Esophagus muscularis mucosa (tissue), 4 donors: ENCODE results near the gene FAT3. TPM values are rescaled to one million over a fixed set of nuclear protein-coding genes. Genes with fewer than 3 reads are reported as not detected.

Experiments used
- DNase-seq: peaks from one replicate; pipeline ENCODE4 v3.0.0-alpha.2; 2017; ENCODE audit errors: extremely low spot score
- H3K27ac ChIP-seq, 4 donors: fragments of 200-600 bp; sonication (generic); replicated peaks in 1 of 4; 1 replicate in 3 of 4; 2 replicates in 1 of 4; pipeline ENCODE4 v1.5.1; 2016 to 2019; ENCODE audit warnings: mild to moderate bottlenecking in 1 of 4
- H3K27me3 ChIP-seq, 4 donors: fragments of 200-600 bp; sonication (generic); one replicate each; pipeline versions ENCODE4 v1.5.1 to v1.6.0; 2016 to 2019
- H3K36me3 ChIP-seq, 4 donors: fragments of 200-600 bp; sonication (generic); one replicate each; pipeline ENCODE4 v1.5.1; 2016 to 2019
- H3K4me1 ChIP-seq, 4 donors: fragments of 200-600 bp; sonication (generic); one replicate each; pipeline ENCODE4 v1.5.1; 2016 to 2019
- H3K4me3 ChIP-seq, 4 donors: fragments of 200-600 bp; sonication (generic); 1 replicate in 2 of 4; 2 replicates in 2 of 4; pipeline ENCODE4 v1.5.1; 2016 to 2019; ENCODE audit warnings: mild to moderate bottlenecking in 4 of 4, moderate library complexity in 1 of 4
- H3K9me3 ChIP-seq, 4 donors: fragments of 200-600 bp; sonication (generic); 1 replicate in 3 of 4; 2 replicates in 1 of 4; pipeline ENCODE4 v1.5.1; 2016 to 2019
- CTCF ChIP-seq, 3 experiments: fragments of 200-600 bp in 2 of 3; fragments of 450-650 bp in 1 of 3; sonication (generic) in 2 of 3; IDR thresholded peaks; one replicate each; pipeline ENCODE4 v1.5.1; 2017 to 2019; ENCODE audit warnings: antibody characterized with exemption in 3 of 3, mild to moderate bottlenecking in 2 of 3, moderate library complexity in 1 of 3
- EP300 ChIP-seq: sonication (generic); formaldehyde crosslinking; IDR thresholded peaks from one replicate; pipeline ENCODE4 v1.6.1; 2017; ENCODE audit warnings: antibody characterized with exemption
- POLR2A ChIP-seq: fragments of 450-650 bp; IDR thresholded peaks from one replicate; pipeline ENCODE4 v1.6.1; 2017; ENCODE audit warnings: antibody characterized with exemption, moderate library complexity, mild to moderate bottlenecking, low read depth
- POLR2AphosphoS5 ChIP-seq, 2 donors: sonication (generic); formaldehyde crosslinking; IDR thresholded peaks; one replicate each; pipeline ENCODE4 v1.6.1; 2017; ENCODE audit warnings: antibody characterized with exemption in 2 of 2
- WGBS: methylation state at CpG from one replicate; pipeline ENCODE4 v1.1.5; 2018; 5-methylcytosine and 5-hydroxymethylcytosine counted together
- intact Hi-C: fragments of 100-400 bp; cut with DNase I; formaldehyde crosslinking; loops from one replicate; pipeline ENCODE4 v1.15.1; 2023
- total RNA-seq, 4 donors: library from RNA; depleted of rRNA; stranded (reverse); fragments of >200 nt; gene quantifications; one replicate each; pipeline versions ENCODE4 v1.1.0 to v1.2.1, GENCODE V29; 2016

FAT3 gene
- total RNA-seq, 4 donors from 2014 or later = 6.5 to 18.8 (median 15.4) TPM

- 90% methylated on average over 5 of the region's 5 CpGs for WGBS
These were observed 21.2 kb downstream of the FAT3 start for GRCh38 chr11:92245700-92246271.

GRCh38 chr11:92246630-92247029 lies 22.0 kb downstream of the FAT3 start:
- no peak overlapping the region for H3K4me3 ChIP-seq
- H3K27me3 ChIP-seq = no peaks in the 10 kb centered on the region
- intact Hi-C loops = no loop called here
- H3K36me3 ChIP-seq = no peaks in the 10 kb centered on the region
- TF ChIP-seq POLR2A = no peak
- TF ChIP-seq EP300 = no peak
- TF ChIP-seq POLR2AphosphoS5 (IDR thresholded peaks at IDR 0.05) = no peak
- TF ChIP-seq CTCF (IDR thresholded peaks at IDR 0.05) = no peak
- no peak for DNase-seq
- no peaks in the 10 kb centered on the region for H3K9me3 ChIP-seq
- H3K4me1 ChIP-seq = peaks cover 0 to 10% (median 4%) of the 10 kb centered on the region in 4 donors
- no peak overlapping the region for H3K27ac ChIP-seq

More at GRCh38 chr11:92245700-92246271, 21.2 kb downstream of the FAT3 start:
- intact Hi-C loops = no loop called here
- no peak for TF ChIP-seq CTCF (IDR thresholded peaks at IDR 0.05)
- TF ChIP-seq POLR2AphosphoS5 (IDR thresholded peaks at IDR 0.05) = no peak
- no peak for TF ChIP-seq EP300
- TF ChIP-seq POLR2A = no peak
- DNase-seq = no peak
- H3K4me1 ChIP-seq = peaks cover 0 to 6% (median 3%) of the 10 kb centered on the region in 4 donors
- H3K4me3 ChIP-seq = no peak overlapping the region
- H3K27ac ChIP-seq = no peak overlapping the region
- no peaks in the 10 kb centered on the region for H3K9me3 ChIP-seq
- no peaks in the 10 kb centered on the region for H3K36me3 ChIP-seq
- no peaks in the 10 kb centered on the region for H3K27me3 ChIP-seq

GRCh38 chr11:92249156-92249753 lies 24.6 kb downstream of the FAT3 start:
- intact Hi-C loops = no loop called here
- no peak for DNase-seq
- Histone ChIP-seq H3K27ac (no peak overlapping the region), H3K9me3 (no peaks in the 10 kb centered on the region), H3K27me3 (no peaks in the 10 kb centered on the region), H3K4me3 (no peak overlapping the region), H3K4me1 (peaks cover 0 to 12% (median 4%) of the 10 kb centered on the region in 4 donors), H3K36me3 (no peaks in the 10 kb centered on the region)
- WGBS = 76% methylated on average over 7 of the region's 7 CpGs
- TF ChIP-seq POLR2AphosphoS5 (IDR thresholded peaks at IDR 0.05) (no peak), POLR2A (no peak), EP300 (no peak), CTCF (IDR thresholded peaks at IDR 0.05) (no peak)

GRCh38 chr11:92251980-92252379 lies 27.4 kb downstream of the FAT3 start:
- intact Hi-C loops = no loop called here
- TF ChIP-seq CTCF (IDR thresholded peaks at IDR 0.05) = no peak
- no peak for TF ChIP-seq POLR2A
- no peak for TF ChIP-seq POLR2AphosphoS5 (IDR thresholded peaks at IDR 0.05)
- TF ChIP-seq EP300 = no peak
- WGBS = 36% methylated on average over 1 of the region's 1 CpG
- Histone ChIP-seq H3K4me3 (no peak overlapping the region), H3K36me3 (no peaks in the 10 kb centered on the region), H3K4me1 (peaks cover 0 to 12% (median 4%) of the 10 kb centered on the region in 4 donors), H3K27me3 (no peaks in the 10 kb centered on the region), H3K9me3 (no peaks in the 10 kb centered on the region), H3K27ac (no peak overlapping the region)
- DNase-seq = no peak

- H3K4me1 ChIP-seq = peaks cover 0 to 12% (median 4%) of the 10 kb centered on the region in 4 donors
- H3K27me3 ChIP-seq = no peaks in the 10 kb centered on the region
- H3K27ac ChIP-seq = no peak overlapping the region
- no peaks in the 10 kb centered on the region for H3K9me3 ChIP-seq
- WGBS = 93% methylated on average over 1 of the region's 1 CpG
- TF ChIP-seq EP300 (no peak), POLR2A (no peak), POLR2AphosphoS5 (IDR thresholded peaks at IDR 0.05) (no peak), CTCF (IDR thresholded peaks at IDR 0.05) (no peak)
- no peak for DNase-seq
- intact Hi-C loops = no loop called here
- no peaks in the 10 kb centered on the region for H3K36me3 ChIP-seq
- no peak overlapping the region for H3K4me3 ChIP-seq
These were observed 28.8 kb downstream of the FAT3 start for GRCh38 chr11:92253421-92253820.
